H1 (cell line): Measurements from ENCODE around the gene ITFG2. TPM values are rescaled to one million over a fixed set of nuclear protein-coding genes. Genes with fewer than 3 reads are reported as not detected.

Experiments
- CTCF ChIA-PET: fragments of 300-600 bp; sonication (Branson Sonifier 250); formaldehyde crosslinking; loops from one replicate; lab custom pipeline; 2021; ENCODE audit not compliant: partially characterized antibody; lab: Charles Lee
- POLR2A ChIA-PET: fragments of 300-600 bp; sonication (Branson Sonifier 250); formaldehyde crosslinking; loops from one replicate; lab custom pipeline; 2021; ENCODE audit warnings: inconsistent platforms; ENCODE audit not compliant: partially characterized antibody; lab: Charles Lee
- DNase-seq, 2 experiments: peaks; one replicate each; pipeline versions ENCODE4 v3.0.0 to v3.0.0-alpha.2; 2010 to 2022; ENCODE audit warnings: low spot score in 2 of 2, low read depth in 1 of 2, mixed read lengths in 1 of 2
- FAIRE-seq: peaks from 2 replicates; lab custom pipeline; 2011; peaks lifted over from hg19 to GRCh38; lab: Jason Lieb, UNC
- H2AFZ ChIP-seq: 2 replicates; pipeline ENCODE4 v1.8.1; 2012; ENCODE audit warnings: low read length, inconsistent platforms
- H2AK5ac ChIP-seq: 2 replicates; pipeline ENCODE4 v1.6.1; 2013; ENCODE audit warnings: low read depth, low read length
- H2BK120ac ChIP-seq: replicated peaks from 2 replicates; pipeline ENCODE3; 2013; ENCODE audit warnings: low read depth, low read length, inconsistent platforms
- H2BK12ac ChIP-seq: 2 replicates; pipeline ENCODE4 v1.6.1; 2013; ENCODE audit warnings: low read depth, low read length
- H2BK15ac ChIP-seq: 2 replicates; pipeline ENCODE4 v1.6.1; 2013; ENCODE audit warnings: low read length
- H2BK20ac ChIP-seq: 2 replicates; pipeline ENCODE4 v1.6.1; 2013; ENCODE audit warnings: low read length
- H2BK5ac ChIP-seq: 2 replicates; pipeline ENCODE4 v1.6.1; 2013; ENCODE audit warnings: low read depth, low read length
- H3K14ac ChIP-seq: 2 replicates; pipeline ENCODE4 v1.6.1; 2013; ENCODE audit warnings: inconsistent platforms; ENCODE audit not compliant: insufficient read length
- H3K18ac ChIP-seq: 2 replicates; pipeline ENCODE4 v1.6.1; 2013; ENCODE audit warnings: low read length; ENCODE audit errors: extremely low read depth
- H3K23ac ChIP-seq: 2 replicates; pipeline ENCODE4 v1.6.1; 2013; ENCODE audit warnings: inconsistent platforms; ENCODE audit not compliant: insufficient read length
- H3K23me2 ChIP-seq: 2 replicates; pipeline ENCODE4 v1.6.1; 2013; ENCODE audit warnings: low read depth, low read length
- H3K27ac ChIP-seq: 2 replicates; pipeline ENCODE4 v1.6.1; 2011; ENCODE audit warnings: low read depth, low read length, inconsistent platforms
- H3K27me3 ChIP-seq, 4 experiments: replicated peaks in 1 of 4; 1 replicate in 1 of 4; 2 replicates in 3 of 4; pipeline versions ENCODE4 v1.6.1 to v1.8.1; 2011 to 2013; ENCODE audit warnings: low read length in 3 of 4, mild to moderate bottlenecking in 3 of 4, inconsistent platforms in 2 of 4, mixed read lengths in 2 of 4, moderate library complexity in 1 of 4; ENCODE audit not compliant: control insufficient read depth in 3 of 4, insufficient read depth in 3 of 4; ENCODE audit errors: extremely low read depth in 1 of 4
- H3K36me3 ChIP-seq, 4 experiments: 2 replicates each; pipeline versions ENCODE4 v1.6.1 to v1.8.1; 2011 to 2013; ENCODE audit warnings: mild to moderate bottlenecking in 4 of 4, low read length in 3 of 4, moderate library complexity in 2 of 4, control low read depth in 1 of 4, inconsistent platforms in 1 of 4; ENCODE audit not compliant: insufficient read depth in 4 of 4, control insufficient read depth in 2 of 4
- H3K4ac ChIP-seq: replicated peaks from 2 replicates; pipeline ENCODE3; 2013; ENCODE audit warnings: low read length, low read depth, mixed read lengths, inconsistent platforms; ENCODE audit not compliant: insufficient read length
- H3K4me1 ChIP-seq, 4 experiments: replicated peaks in 1 of 4; 1 replicate in 1 of 4; 2 replicates in 3 of 4; pipeline versions ENCODE4 v1.6.1 to v1.8.1; 2011 to 2013; ENCODE audit warnings: low read length in 3 of 4, inconsistent platforms in 2 of 4, mixed read lengths in 1 of 4; ENCODE audit not compliant: insufficient read depth in 4 of 4, control insufficient read depth in 3 of 4
- H3K4me2 ChIP-seq, 2 experiments: 2 replicates each; pipeline versions ENCODE4 v1.6.1 to v1.8.1; 2011 to 2013; ENCODE audit warnings: low read depth in 2 of 2, low read length in 2 of 2, control low read depth in 1 of 2, inconsistent platforms in 1 of 2, mild to moderate bottlenecking in 1 of 2; ENCODE audit not compliant: insufficient read depth in 1 of 2
- H3K4me3 ChIP-seq, 4 experiments: fragments of 200-600, 300-600 bp in 1 of 4; sonication (generic), shearing (Covaris generic), sonication (Bioruptor Twin) in 1 of 4; 2 replicates each; pipeline versions ENCODE4 v1.5.1 to v1.8.1; 2011 to 2016; ENCODE audit warnings: low read length in 4 of 4, low read depth in 3 of 4, control low read depth in 2 of 4, inconsistent platforms in 2 of 4, mild to moderate bottlenecking in 2 of 4, mixed read lengths in 1 of 4, moderate library complexity in 1 of 4; ENCODE audit not compliant: insufficient read depth in 2 of 4; ENCODE audit errors: extremely low read depth in 1 of 4
- H3K56ac ChIP-seq: replicated peaks from 2 replicates; pipeline ENCODE3; 2013; ENCODE audit warnings: low read depth, mild to moderate bottlenecking, mixed read lengths, low read length, inconsistent platforms; ENCODE audit not compliant: insufficient read length
- H3K79me1 ChIP-seq: 2 replicates; pipeline ENCODE4 v1.6.1; 2013; ENCODE audit warnings: low read depth, low read length, control low read depth
- H3K79me2 ChIP-seq, 2 experiments: 2 replicates each; pipeline versions ENCODE4 v1.6.1 to v1.8.1; 2012 to 2013; ENCODE audit warnings: low read length in 2 of 2, mild to moderate bottlenecking in 2 of 2, inconsistent platforms in 1 of 2; ENCODE audit not compliant: insufficient read depth in 2 of 2, control insufficient read depth in 1 of 2
- H3K9ac ChIP-seq, 4 experiments: replicated peaks in 1 of 4; 1 replicate in 1 of 4; 2 replicates in 3 of 4; pipeline versions ENCODE4 v1.6.1 to v1.8.1; 2011 to 2013; ENCODE audit warnings: low read depth in 3 of 4, low read length in 3 of 4, control low read depth in 2 of 4, mild to moderate bottlenecking in 2 of 4, moderate library complexity in 2 of 4, inconsistent platforms in 1 of 4; ENCODE audit errors: extremely low read depth in 1 of 4
- H3K9me3 ChIP-seq, 2 experiments: 2 replicates each; pipeline versions ENCODE4 v1.6.1 to v1.8.1; 2012 to 2013; ENCODE audit warnings: mild to moderate bottlenecking in 2 of 2, moderate library complexity in 2 of 2, control low read depth in 1 of 2, inconsistent platforms in 1 of 2, low read depth in 1 of 2, low read length in 1 of 2, mixed read lengths in 1 of 2; ENCODE audit not compliant: insufficient read depth in 2 of 2
- H4K20me1 ChIP-seq, 2 experiments: replicated peaks in 1 of 2; 2 replicates each; pipeline versions ENCODE3 to v1.8.1; 2011 to 2013; ENCODE audit warnings: inconsistent platforms in 2 of 2, low read length in 2 of 2, mild to moderate bottlenecking in 1 of 2; ENCODE audit not compliant: insufficient read depth in 2 of 2, control insufficient read depth in 1 of 2
- H4K5ac ChIP-seq: 2 replicates; pipeline ENCODE4 v1.6.1; 2013; ENCODE audit warnings: low read length, low read depth, mixed read lengths, inconsistent platforms; ENCODE audit not compliant: insufficient read length
- H4K8ac ChIP-seq: 2 replicates; pipeline ENCODE4 v1.8.0; 2013; ENCODE audit warnings: mild to moderate bottlenecking, moderate library complexity, low read length, inconsistent platforms; ENCODE audit not compliant: insufficient read depth; ENCODE audit errors: extremely low read depth
- H4K91ac ChIP-seq: replicated peaks from 2 replicates; pipeline ENCODE3; 2013; ENCODE audit warnings: low read length, mixed read lengths, inconsistent platforms; ENCODE audit not compliant: insufficient read length
- ATF3 ChIP-seq: IDR thresholded peaks from 2 replicates; pipeline ENCODE4 v1.6.1; 2011; ENCODE audit warnings: low read depth, mild to moderate bottlenecking, low read length; ENCODE audit not compliant: insufficient read depth
- FOSL1 ChIP-seq: IDR thresholded peaks from 2 replicates; pipeline ENCODE4 v1.6.1; 2011; ENCODE audit warnings: mild to moderate bottlenecking, low read depth, low read length, moderate library complexity; ENCODE audit not compliant: insufficient read depth
- NANOG ChIP-seq: IDR thresholded peaks from 2 replicates; pipeline ENCODE4 v1.6.1; 2011; ENCODE audit warnings: low read length, low read depth, mild to moderate bottlenecking, inconsistent platforms; ENCODE audit not compliant: insufficient read depth, poor library complexity, severe bottlenecking
- WGBS, 2 experiments: shearing (Covaris generic) in 1 of 2; methylation state at CpG; one replicate each; pipeline versions ENCODE4 v1.1.6 to v1.1.7; 2013 to 2015; ENCODE audit warnings: low lambda C conversion rate in 2 of 2, mixed read lengths in 2 of 2, inconsistent platforms in 1 of 2, low coverage in 1 of 2, missing lambda C conversion rate in 1 of 2; ENCODE audit not compliant: insufficient replicate concordance in 2 of 2, insufficient coverage in 1 of 2, insufficient read length in 1 of 2; ENCODE audit errors: extremely low coverage in 1 of 2, missing lambda C conversion rate in 1 of 2; 5-methylcytosine and 5-hydroxymethylcytosine counted together
- polyA plus RNA-seq, 7 experiments: library from polyadenylated mRNA; depleted of rRNA in 3 of 7; stranded (reverse) in 5 of 7; unstranded in 2 of 7; fragments of >200 nt in 5 of 7; fragments of 200-250 nt in 2 of 7; gene quantifications; 1 replicate in 5 of 7; 2 replicates in 1 of 7; 4 replicates in 1 of 7; pipeline versions ENCODE4 v1.2.1 to v1.2.3, GENCODE V29; 2011 to 2013; ENCODE audit warnings: missing spikeins in 2 of 7, mixed read lengths in 2 of 7
- total RNA-seq: library from RNA; stranded (reverse); fragmentation: NEBNext Ultra II Directional; extraction: Animal tissue kit (Norgen Biotek cat#: 25700); gene quantifications from 2 replicates; pipeline ENCODE4 v1.2.1, GENCODE V29; 2021

ITFG2 gene
- total and polyA plus RNA-seq, 2 of the 8 experiments (the other 6 are each of a cell fraction or from before 2014, with no cell fraction given): 15.0 to 22.9 TPM

GRCh38 chr12:2811801-2812200, 667 bp upstream of the ITFG2 start:
- DNase-seq (no peak), FAIRE-seq (no peak)
- ChIA-PET POLR2A (interaction anchor here (1.4 to 6.4 kb wide), 7 partner anchors 10 to 98 kb away, joined by 3 to 54 read pairs (median 10); partner anchors contain the start of gene FKBP4), CTCF (interaction anchor here (0.6 to 3.4 kb wide), 5 partner anchors 16 to 132 kb away, joined by 3 to 14 read pairs (median 5); partner anchors contain the start of gene NRIP2)
- peak overlapping the region; percentile 1 to 37; a peak in 2 of 4 replicates for H3K4me2 ChIP-seq
- no peak overlapping the region for H2AFZ ChIP-seq
- no peak overlapping the region for H4K5ac ChIP-seq
- no peak overlapping the region for H3K9ac ChIP-seq
- no peak overlapping the region for H3K14ac ChIP-seq
- H3K36me3 ChIP-seq: no peaks in the 10 kb centered on the region; a peak in 1 of 8 replicates
- H3K27ac ChIP-seq: no peak overlapping the region
- peaks cover 0 to 3% (median 0%) of the 10 kb centered on the region in 4 experiments; a peak in 3 of 7 replicates for H3K4me1 ChIP-seq
- H2BK15ac ChIP-seq: no peak overlapping the region
- H3K4ac ChIP-seq: no peak overlapping the region
- WGBS, 2 experiments: 81% methylated on average over 5 of the region's 5 CpGs; no CpG with 5 or more reads in 1 of the 2 experiments
- H3K23me2 ChIP-seq: 0 out of 2 replicates have a peak, but pooled peaks cover 3% of the 10 kb centered on the region
- H2BK120ac ChIP-seq: no peak overlapping the region
- H3K23ac ChIP-seq: no peak overlapping the region
- no peak overlapping the region for H3K56ac ChIP-seq
- peaks cover 0 to 26% of the 10 kb centered on the region in 2 experiments; a peak in 2 of 4 replicates for H3K79me2 ChIP-seq
- H3K18ac ChIP-seq: no peak overlapping the region
- no peaks in the 10 kb centered on the region; the same call in 1 of the 2 replicates for H3K79me1 ChIP-seq
- no peak overlapping the region for H2BK12ac ChIP-seq
- H2BK5ac ChIP-seq: no peak overlapping the region
- no peak overlapping the region for H2BK20ac ChIP-seq
- H3K9me3 ChIP-seq: no peaks in the 10 kb centered on the region
- no peak overlapping the region for H4K8ac ChIP-seq
- H2AK5ac ChIP-seq: no peak overlapping the region
- TF ChIP-seq NANOG (no peak), FOSL1 (no peak), ATF3 (no peak)
- no peaks in the 10 kb centered on the region for H4K20me1 ChIP-seq
- H3K4me3 ChIP-seq: peak overlapping the region in 1 of 4 experiments; percentile 80; a peak in 2 of 8 replicates
- H4K91ac ChIP-seq: no peak overlapping the region
- H3K27me3 ChIP-seq: no peaks in the 10 kb centered on the region
